Measurements from ENCODE around the gene FGFBP1. TPM values are rescaled to one million over a fixed set of nuclear protein-coding genes. Genes with fewer than 3 reads are reported as not detected.

The FGFBP1 gene
- total and polyA plus RNA-seq, 2 of the 4 experiments (the other 2 are of a cell fraction), result under 0.01 TPM; not detected in 1

GRCh38 chr4:15890246-15890829, 48.2 kb downstream of the FGFBP1 start:
- Histone ChIP-seq H4K91ac (ENCODE audit: insufficient read depth, low read depth, low read length) (no peak overlapping the region), H3K79me1 (ENCODE audit: low read depth in 1 of 2, low read length in 2 of 2) (no peaks in the 10 kb centered on the region), H3K4me1 (ENCODE audit: control insufficient read depth, insufficient read depth, low read length) (peaks cover 5% of the 10 kb centered on the region; the same call in 1 of the 2 replicates), H3K9ac (ENCODE audit: low read depth, low read length) (no peak overlapping the region), H2AFZ (replicated peaks; ENCODE audit: low read length, poor library complexity) (no peak overlapping the region), H4K8ac (ENCODE audit: low read depth in 2 of 2, low read length in 2 of 2) (no peak overlapping the region), H3K9me3 (ENCODE audit: control insufficient read depth, insufficient read depth, low read length) (no peaks in the 10 kb centered on the region), H2BK120ac (ENCODE audit: low read depth, low read length) (no peak overlapping the region), H3K18ac (ENCODE audit: low read depth, low read length) (no peak overlapping the region), H4K20me1 (ENCODE audit: insufficient read depth, low read length) (no peaks in the 10 kb centered on the region), H3K14ac (replicated peaks; ENCODE audit: low read depth, low read length) (no peak overlapping the region), H3K56ac (ENCODE audit: extremely low read depth, insufficient read depth, low read length) (no peak overlapping the region), H3K9me1 (ENCODE audit: insufficient read depth, low read length) (peaks cover 3% of the 10 kb centered on the region; the same call in 1 of the 2 replicates), H2AK5ac (ENCODE audit: low read depth, low read length) (no peak overlapping the region), H2AK9ac (replicated peaks; ENCODE audit: low read depth, low read length, poor library complexity) (no peak overlapping the region), H3K4me3 (ENCODE audit: insufficient read depth, low read depth, low read length) (no peak overlapping the region), H3K23ac (ENCODE audit: low read depth, low read length) (no peak overlapping the region), H3K36me3 (ENCODE audit: control insufficient read depth, insufficient read depth, low read length) (no peaks in the 10 kb centered on the region), H3K27me3 (ENCODE audit: control insufficient read depth, insufficient read depth, low read length) (peaks cover 22% of the 10 kb centered on the region), H3K27ac (ENCODE audit: insufficient read depth, low read length) (no peak overlapping the region), H3K4me2 (ENCODE audit: low read depth, low read length) (no peak overlapping the region), H3K4ac (ENCODE audit: low read depth, low read length) (no peak overlapping the region), H2BK20ac (ENCODE audit: low read depth, low read length) (no peak overlapping the region), H4K5ac (ENCODE audit: low read depth, low read length) (no peak overlapping the region), H2BK5ac (ENCODE audit: low read depth, low read length, poor library complexity, severe bottlenecking) (no peak overlapping the region), H2BK15ac (ENCODE audit: low read depth, low read length) (no peak overlapping the region)
- BruUV-seq (replicated peaks), result no TSS peak
- TF ChIP-seq CEBPB (IDR thresholded peaks at IDR 0.05; ENCODE audit: low read depth, low read length) (no peak), RCOR1 (IDR thresholded peaks at IDR 0.05; ENCODE audit: insufficient replicate concordance, low read length) (no peak), RFX5 (IDR thresholded peaks at IDR 0.05; ENCODE audit: low read depth, low read length) (no peak), SMC3 (IDR thresholded peaks at IDR 0.05; ENCODE audit: low read depth, low read length) (no peak), BHLHE40 (IDR thresholded peaks at IDR 0.05; ENCODE audit: low read depth, low read length) (no peak), RAD21 (IDR thresholded peaks at IDR 0.05; ENCODE audit: low read length) (no peak), NFE2L2 (IDR thresholded peaks at IDR 0.05; ENCODE audit: low read depth, low read length) (no peak), CTCF (conservative IDR thresholded peaks at IDR 0.05; ENCODE audit: low read depth, low read length) (no peak), FOS (IDR thresholded peaks at IDR 0.05; ENCODE audit: low read depth, low read length) (no peak), POLR2A (IDR thresholded peaks at IDR 0.05; ENCODE audit: low read depth, low read length) (no peak), ELK1 (IDR thresholded peaks at IDR 0.05; ENCODE audit: borderline replicate concordance, low read depth, low read length) (no peak), MAZ (IDR thresholded peaks at IDR 0.05; ENCODE audit: borderline replicate concordance, low read depth, low read length) (no peak), MXI1 (IDR thresholded peaks at IDR 0.05; ENCODE audit: borderline replicate concordance, low read depth, low read length) (no peak), MAFK (IDR thresholded peaks at IDR 0.05; ENCODE audit: low read depth, low read length) (no peak)
- TF ChIP-seq, protein P1, sequence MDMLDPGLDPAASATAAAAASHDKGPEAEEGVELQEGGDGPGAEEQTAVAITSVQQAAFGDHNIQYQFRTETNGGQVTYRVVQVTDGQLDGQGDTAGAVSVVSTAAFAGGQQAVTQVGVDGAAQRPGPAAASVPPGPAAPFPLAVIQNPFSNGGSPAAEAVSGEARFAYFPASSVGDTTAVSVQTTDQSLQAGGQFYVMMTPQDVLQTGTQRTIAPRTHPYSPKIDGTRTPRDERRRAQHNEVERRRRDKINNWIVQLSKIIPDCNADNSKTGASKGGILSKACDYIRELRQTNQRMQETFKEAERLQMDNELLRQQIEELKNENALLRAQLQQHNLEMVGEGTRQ (IDR thresholded peaks at IDR 0.05; ENCODE audit: low read depth, low read length), result no peak
- no CpG with 5 or more reads among the region's 4 CpGs for WGBS, 2 experiments (ENCODE audit: extremely low coverage in 2 of 2, insufficient read length in 1 of 2)
- POLR2A ChIA-PET (ENCODE audit: unreplicated experiment), result no interaction called here
- intact Hi-C loops (cut with micrococcal nuclease) (no loop called here), dilution Hi-C loops (cut with HindIII; ENCODE audit: low sequenced_read_pairs, unreplicated experiment) (no loop called here), in situ Hi-C loops (cut with MboI; ENCODE audit: low sequenced_read_pairs) (no loop called here)
- no peak for DNase-seq
- CTCF ChIA-PET, result no interaction called here
- no peak for ATAC-seq (ENCODE audit: low read depth)

Measured in IMR-90 (cell line).